Prostate gland (tissue), 2 donors: ENCODE measurements around the gene EXO1. TPM values are rescaled to one million over a fixed set of nuclear protein-coding genes. Genes with fewer than 3 reads are reported as not detected.

Source experiments
- DNase-seq: peaks from one replicate; pipeline ENCODE4 v3.0.0-alpha.2; 2019; ENCODE audit warnings: low spot score
- H3K27ac ChIP-seq, 2 donors: fragments of 200-600 bp; sonication (generic); 2 replicates each; pipeline ENCODE4 v1.5.1; 2017 to 2019
- H3K27me3 ChIP-seq: fragments of 200-600 bp; sonication (generic); replicated peaks from 2 replicates; pipeline ENCODE4 v1.5.1; 2019; ENCODE audit not compliant: insufficient read depth
- H3K36me3 ChIP-seq, 2 donors: fragments of 200-600 bp; sonication (generic); 1 replicate in 1 of 2; 2 replicates in 1 of 2; pipeline versions ENCODE4 v1.5.1 to v1.8.1; 2017 to 2019
- H3K4me1 ChIP-seq: fragments of 200-600 bp; sonication (generic); replicated peaks from 2 replicates; pipeline ENCODE4 v1.5.1; 2019
- H3K4me3 ChIP-seq, 2 donors: fragments of 200-600 bp; sonication (generic); 2 replicates each; pipeline ENCODE4 v1.5.1; 2017 to 2019
- H3K9me3 ChIP-seq: fragments of 200-600 bp; sonication (generic); 2 replicates; pipeline ENCODE4 v1.5.1; 2017
- CTCF ChIP-seq, 4 experiments: fragments of 200-600 bp in 2 of 4; fragments of 450-650 bp in 2 of 4; sonication (generic) in 2 of 4; IDR thresholded peaks; 1 replicate in 3 of 4; 2 replicates in 1 of 4; pipeline ENCODE4 v1.5.1; 2016 to 2019; ENCODE audit warnings: antibody characterized with exemption in 4 of 4, mild to moderate bottlenecking in 2 of 4, moderate library complexity in 2 of 4
- POLR2A ChIP-seq: fragments of 450-650 bp; IDR thresholded peaks from one replicate; pipeline ENCODE4 v1.6.1; 2016; ENCODE audit warnings: antibody characterized with exemption, mild to moderate bottlenecking
- POLR2AphosphoS5 ChIP-seq: sonication (generic); formaldehyde crosslinking; IDR thresholded peaks from one replicate; pipeline ENCODE4 v1.6.1; 2017; ENCODE audit warnings: antibody characterized with exemption
- WGBS: methylation state at CpG from one replicate; pipeline ENCODE4 v1.1.5; 2018; 5-methylcytosine and 5-hydroxymethylcytosine counted together
- intact Hi-C: fragments of 100-400 bp; cut with DNase I; formaldehyde crosslinking; loops from one replicate; pipeline ENCODE4 v1.14.2; 2022
- total RNA-seq, 2 donors: library from RNA; depleted of rRNA; stranded (reverse); fragments of >200 nt; gene quantifications; one replicate each; pipeline ENCODE4 v1.1.0, GENCODE V29; 2016

The EXO1 gene
- total RNA-seq, 2 donors from 2014 or later = 0.36 to 3.1 TPM

DNA sequence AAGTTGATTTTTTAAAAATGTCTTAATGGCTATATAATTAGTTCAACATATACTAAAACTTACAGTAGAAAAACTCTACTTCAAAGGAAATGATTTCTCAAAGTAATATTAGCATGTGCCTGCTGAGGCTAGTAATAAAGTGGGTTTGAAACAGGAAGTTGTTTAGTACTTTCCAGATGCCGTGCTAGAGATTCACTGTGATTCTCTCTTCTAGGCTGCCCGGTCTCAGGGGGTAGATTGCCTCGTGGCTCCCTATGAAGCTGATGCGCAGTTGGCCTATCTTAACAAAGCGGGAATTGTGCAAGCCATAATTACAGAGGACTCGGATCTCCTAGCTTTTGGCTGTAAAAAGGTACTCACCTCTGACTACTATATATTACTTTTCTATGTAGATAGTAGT lies 9.1 kb downstream of the EXO1 start:
- H3K9me3 ChIP-seq = no peaks in the 10 kb centered on the region
- no peaks in the 10 kb centered on the region for H3K27me3 ChIP-seq
- no peak for DNase-seq
- no peak overlapping the region for H3K4me3 ChIP-seq
- no peak for TF ChIP-seq CTCF (IDR thresholded peaks at IDR 0.05)
- TF ChIP-seq POLR2AphosphoS5 = no peak
- no peak for TF ChIP-seq POLR2A
- intact Hi-C loops = no loop called here
- no peaks in the 10 kb centered on the region for H3K4me1 ChIP-seq
- H3K27ac ChIP-seq = no peak overlapping the region
- H3K36me3 ChIP-seq = no peaks in the 10 kb centered on the region
- whole genome bisulfite sequencing = 81% methylated on average over 6 of the region's 6 CpGs

DNA sequence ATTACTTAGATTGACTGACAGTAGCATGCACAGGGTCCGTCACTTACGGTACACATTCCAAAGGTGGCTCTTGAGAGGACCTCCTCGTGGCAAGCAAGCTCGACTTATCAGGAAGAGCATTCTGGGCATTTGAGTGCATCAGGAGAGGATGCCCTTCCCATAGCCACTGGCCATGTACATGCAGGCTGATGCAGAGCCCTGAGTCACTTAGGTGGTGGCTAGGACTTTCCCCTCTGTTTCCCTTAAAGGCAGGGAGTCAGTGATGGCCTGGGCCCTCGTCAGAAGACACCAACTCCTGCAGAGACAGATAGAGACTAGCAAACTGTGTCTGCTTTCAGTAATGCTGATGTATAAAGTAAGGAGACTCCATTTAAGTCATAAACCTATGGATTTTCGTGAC lies 12.9 kb downstream of the EXO1 start:
- Histone ChIP-seq H3K4me3 (no peak overlapping the region), H3K27ac (no peak overlapping the region), H3K36me3 (no peaks in the 10 kb centered on the region), H3K9me3 (no peaks in the 10 kb centered on the region), H3K27me3 (no peaks in the 10 kb centered on the region), H3K4me1 (no peaks in the 10 kb centered on the region)
- 89% methylated on average over 6 of the region's 6 CpGs for WGBS
- no peak for TF ChIP-seq POLR2AphosphoS5
- no peak for TF ChIP-seq CTCF (IDR thresholded peaks at IDR 0.05)
- no peak for TF ChIP-seq POLR2A
- intact Hi-C loops = no loop called here
- DNase-seq = no peak

DNA sequence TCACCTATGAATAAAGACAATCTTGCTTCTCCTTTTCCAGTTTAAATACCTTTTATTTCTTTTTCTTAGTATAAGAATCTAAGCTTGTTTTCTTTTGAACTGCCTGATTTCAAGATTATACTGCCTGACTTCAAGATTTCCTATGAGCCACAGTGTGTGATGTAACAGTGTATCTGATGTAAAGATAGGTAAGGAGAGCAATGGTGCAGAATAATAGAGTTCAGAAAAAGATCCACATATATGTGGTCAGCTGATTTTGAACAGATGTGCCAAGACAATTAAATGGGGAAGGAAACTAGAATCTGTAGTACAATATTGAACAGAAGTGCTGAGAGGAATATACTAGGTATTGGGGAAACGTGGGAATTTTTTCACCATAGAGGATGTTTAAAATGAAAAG lies 21.0 kb downstream of the EXO1 start:
- Histone ChIP-seq H3K4me1 (no peaks in the 10 kb centered on the region), H3K27me3 (no peaks in the 10 kb centered on the region), H3K27ac (no peak overlapping the region), H3K9me3 (no peaks in the 10 kb centered on the region), H3K36me3 (no peaks in the 10 kb centered on the region), H3K4me3 (no peak overlapping the region)
- intact Hi-C loops = no loop called here
- TF ChIP-seq POLR2AphosphoS5 (no peak), CTCF (IDR thresholded peaks at IDR 0.05) (no peak), POLR2A (no peak)
- DNase-seq = no peak
- WGBS = 77% methylated on average over 1 of the region's 1 CpG

GRCh38 chr1:241870336-241870735 lies 22.3 kb downstream of the EXO1 start:
- Histone ChIP-seq H3K4me3 (no peak overlapping the region), H3K36me3 (no peaks in the 10 kb centered on the region), H3K9me3 (no peaks in the 10 kb centered on the region), H3K4me1 (no peaks in the 10 kb centered on the region), H3K27ac (no peak overlapping the region), H3K27me3 (no peaks in the 10 kb centered on the region)
- no peak for DNase-seq
- TF ChIP-seq POLR2AphosphoS5 (no peak), POLR2A (no peak), CTCF (IDR thresholded peaks at IDR 0.05) (no peak)
- intact Hi-C loops = no loop called here

DNA sequence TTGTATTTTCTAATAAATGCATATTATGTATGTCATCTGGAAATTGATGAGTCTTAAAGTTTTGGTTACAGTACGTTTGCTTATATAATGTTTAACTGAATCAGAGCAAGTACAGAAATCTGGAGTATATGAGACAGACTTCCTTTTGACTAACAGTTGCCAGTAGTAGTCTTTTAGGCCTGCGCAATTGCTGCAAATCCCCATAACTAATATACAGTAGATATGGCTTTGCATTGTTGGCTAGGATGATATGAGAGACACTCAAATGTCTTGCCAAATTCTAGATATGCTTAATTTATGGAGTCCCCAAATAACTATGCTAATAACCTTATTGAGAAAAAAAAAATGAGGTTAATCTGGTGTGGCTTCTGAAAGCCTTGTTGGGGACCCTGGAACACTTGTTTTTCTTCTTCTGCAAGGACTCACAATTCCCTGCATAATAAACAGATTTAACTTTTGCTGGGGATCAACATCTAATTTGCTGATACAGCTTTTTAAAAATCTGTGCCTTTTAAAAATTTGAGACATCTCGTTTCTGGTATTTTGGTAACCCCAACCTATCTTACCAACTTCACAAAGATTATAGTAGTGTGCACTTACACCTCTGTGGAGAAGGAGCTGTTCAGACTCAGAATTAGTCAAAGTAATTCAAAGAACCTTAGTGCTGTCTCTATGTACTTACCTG lies 22.9 kb downstream of the EXO1 start:
- Histone ChIP-seq H3K27ac (no peak overlapping the region), H3K4me1 (no peaks in the 10 kb centered on the region), H3K9me3 (no peaks in the 10 kb centered on the region), H3K4me3 (no peak overlapping the region), H3K36me3 (no peaks in the 10 kb centered on the region), H3K27me3 (no peaks in the 10 kb centered on the region)
- WGBS = 81% methylated on average over 3 of the region's 3 CpGs
- intact Hi-C loops = no loop called here
- no peak for TF ChIP-seq POLR2AphosphoS5
- TF ChIP-seq CTCF (IDR thresholded peaks at IDR 0.05) = no peak
- TF ChIP-seq POLR2A = no peak
- DNase-seq = no peak
